Stimulated activated CD8-positive, alpha-beta memory T cell treated with anti-CD3 and anti-CD28 coated beads, Interleukin-7, amount 100 ng/mL, for 24 hours (primary cell): ENCODE data around the gene SDF2L1.
"Not testable (repeated sequence)": the region's sequence is repeated elsewhere in the genome, so short reads cannot be mapped to it uniquely, and the experiment has no call there.

Source experiments
- DNase-seq: peaks from one replicate; pipeline ENCODE4 v3.0.0-alpha.2; 2020; ENCODE audit warnings: low read depth

The SDF2L1 gene

DNA sequence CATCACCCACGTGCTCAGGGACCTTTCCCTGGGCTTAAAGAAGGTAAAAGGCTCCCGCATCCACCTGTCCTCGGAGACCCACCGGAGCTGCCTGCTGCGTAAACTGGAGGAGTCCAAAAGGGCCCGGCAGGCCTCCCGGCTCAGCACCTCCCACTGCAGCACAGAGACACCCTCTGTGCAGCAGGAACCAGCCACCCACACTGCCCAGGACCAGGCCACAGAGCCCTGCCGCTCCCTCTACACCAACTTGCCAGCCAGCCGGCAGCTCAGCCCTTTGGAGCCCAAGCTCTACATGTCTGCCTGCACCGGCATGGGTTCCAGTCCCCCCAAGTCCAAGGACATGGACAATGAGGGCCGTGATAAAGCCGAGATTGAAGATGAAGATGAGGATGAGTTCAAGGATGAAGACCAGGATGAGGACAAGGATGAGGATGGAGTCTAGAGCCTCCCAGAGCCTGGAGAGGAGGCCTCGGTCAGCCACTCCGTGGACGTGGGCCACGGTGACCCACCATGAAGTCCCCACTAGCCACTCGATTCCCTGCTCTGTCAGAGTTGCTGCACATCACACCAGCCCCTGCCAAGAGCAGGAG is 5.4 kb upstream of the SDF2L1 start:
- no peak for DNase-seq

DNA sequence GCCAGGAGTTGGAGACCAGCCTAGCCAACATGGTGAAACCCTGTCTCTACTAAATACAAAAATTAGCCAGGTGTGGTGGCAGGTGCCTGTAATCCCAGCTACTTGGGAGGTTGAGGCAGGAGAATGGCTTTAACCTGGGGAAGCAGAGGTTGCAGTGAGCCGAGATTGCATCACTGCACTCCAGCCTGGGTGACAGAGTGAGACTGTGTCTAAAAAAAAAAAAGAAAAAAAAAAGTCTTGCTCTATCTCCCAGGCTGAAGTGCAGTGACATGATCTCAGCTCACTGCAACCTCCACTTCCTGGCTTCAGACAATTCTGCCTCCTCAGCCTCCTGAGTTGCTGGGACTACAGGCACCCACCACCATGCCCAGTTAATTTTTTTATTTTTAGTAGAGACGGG is 4.7 kb upstream of the SDF2L1 start:
- DNase-seq = not testable (repeated sequence)

DNA sequence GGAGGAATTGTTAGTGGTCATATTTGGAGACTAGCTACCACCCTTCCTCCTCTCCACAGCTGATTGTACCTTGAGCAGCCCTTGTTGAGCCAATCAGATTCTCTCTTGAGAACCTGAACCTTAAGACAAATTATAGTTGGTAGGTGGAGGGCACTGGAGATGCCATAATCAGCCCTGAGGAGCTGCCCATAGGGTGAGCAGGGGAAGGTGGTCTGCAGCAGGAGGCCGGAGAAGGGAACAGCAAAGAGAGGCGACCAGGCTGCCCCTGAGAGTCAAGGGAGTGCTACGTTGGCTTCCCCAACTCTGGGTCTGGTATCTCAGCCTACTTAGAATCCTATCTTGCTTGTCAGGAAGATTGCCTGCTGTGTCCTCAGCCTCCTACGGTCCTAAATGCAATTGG is 2.7 kb upstream of the SDF2L1 start:
- no peak for DNase-seq

DNA sequence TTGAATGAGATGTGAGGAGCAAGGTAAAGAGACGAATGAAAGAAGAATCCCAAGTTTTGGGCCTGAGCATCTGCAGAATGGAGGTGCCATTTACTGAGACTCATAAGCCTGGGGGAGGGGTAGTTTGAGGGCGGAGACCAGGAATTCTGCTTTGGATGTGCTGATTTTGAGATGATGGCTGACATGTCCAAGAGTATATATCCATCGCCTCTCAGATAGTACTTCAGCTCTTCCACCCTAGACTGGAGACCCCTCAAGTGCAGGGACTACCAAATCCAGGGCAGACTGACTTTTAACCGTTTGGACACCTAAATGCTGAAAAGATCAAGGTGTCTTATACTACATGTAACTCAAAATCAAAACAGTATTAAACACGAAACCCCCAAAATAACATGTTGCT is 1.3 kb upstream of the SDF2L1 start:
- no peak for DNase-seq

- DNase-seq = no peak
These were observed 699 bp upstream of the SDF2L1 start for GRCh38 chr22:21641417-21641788.

DNA sequence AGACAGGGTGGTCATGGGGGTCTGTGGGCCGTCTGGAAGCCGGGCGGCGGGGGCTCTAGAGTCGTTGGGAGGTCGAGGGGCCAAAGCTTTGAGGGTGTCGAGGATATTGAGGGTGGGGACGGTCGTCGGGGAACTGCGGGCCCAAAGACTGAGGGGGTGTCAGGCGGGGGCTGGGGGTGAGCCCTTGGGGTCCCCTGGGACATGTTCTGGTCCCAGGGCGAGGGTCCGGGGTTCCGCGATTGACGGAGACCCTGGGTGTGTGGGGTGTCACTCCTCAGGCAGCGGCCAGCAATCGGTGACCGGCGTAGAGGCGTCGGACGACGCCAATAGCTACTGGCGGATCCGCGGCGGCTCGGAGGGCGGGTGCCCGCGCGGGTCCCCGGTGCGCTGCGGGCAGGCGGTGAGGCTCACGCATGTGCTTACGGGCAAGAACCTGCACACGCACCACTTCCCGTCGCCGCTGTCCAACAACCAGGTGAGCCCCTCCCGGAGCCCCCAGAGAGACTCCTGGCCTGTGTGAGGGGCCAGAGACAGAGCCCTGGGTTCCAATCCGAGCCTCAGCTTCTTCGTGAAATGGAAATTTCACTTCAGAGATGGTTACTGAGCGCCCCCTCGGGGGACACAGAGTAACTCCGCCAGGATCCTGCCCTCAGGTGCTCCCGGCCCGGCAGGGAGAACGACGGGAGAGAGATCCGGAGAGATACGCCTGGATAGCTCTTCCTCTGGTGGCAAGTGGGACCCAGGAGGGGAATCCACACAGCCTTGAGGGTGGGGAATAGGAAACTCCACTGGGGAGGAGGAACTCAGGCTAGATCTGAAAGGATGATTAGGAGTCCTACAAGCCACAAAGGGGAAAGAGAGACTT is 714 bp downstream of the SDF2L1 start:
- no peak for DNase-seq

DNA sequence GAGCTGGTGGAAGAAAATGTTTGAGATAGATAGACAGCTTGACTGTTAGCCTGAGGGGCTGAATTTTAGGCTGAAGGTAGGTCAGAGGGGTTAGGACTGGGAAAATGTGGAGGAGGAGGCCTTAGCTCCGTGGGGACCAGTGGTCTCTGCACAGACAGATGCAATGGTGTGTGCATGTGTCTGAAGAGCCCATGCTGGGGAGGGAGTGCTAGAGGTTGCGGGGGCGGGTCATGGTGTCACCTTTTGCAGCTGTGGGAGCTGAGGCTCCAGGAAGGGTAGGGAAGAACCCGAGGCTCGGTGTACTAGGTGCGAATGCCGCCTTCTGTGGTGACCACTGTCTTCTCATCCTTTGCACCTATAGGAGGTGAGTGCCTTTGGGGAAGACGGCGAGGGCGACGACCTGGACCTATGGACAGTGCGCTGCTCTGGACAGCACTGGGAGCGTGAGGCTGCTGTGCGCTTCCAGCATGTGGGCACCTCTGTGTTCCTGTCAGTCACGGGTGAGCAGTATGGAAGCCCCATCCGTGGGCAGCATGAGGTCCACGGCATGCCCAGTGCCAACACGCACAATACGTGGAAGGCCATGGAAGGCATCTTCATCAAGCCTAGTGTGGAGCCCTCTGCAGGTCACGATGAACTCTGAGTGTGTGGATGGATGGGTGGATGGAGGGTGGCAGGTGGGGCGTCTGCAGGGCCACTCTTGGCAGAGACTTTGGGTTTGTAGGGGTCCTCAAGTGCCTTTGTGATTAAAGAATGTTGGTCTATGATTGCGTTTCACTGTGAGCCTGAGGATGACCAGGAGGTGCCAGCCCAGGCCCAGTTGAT is 1.6 kb downstream of the SDF2L1 start:
- DNase-seq = no peak

DNA sequence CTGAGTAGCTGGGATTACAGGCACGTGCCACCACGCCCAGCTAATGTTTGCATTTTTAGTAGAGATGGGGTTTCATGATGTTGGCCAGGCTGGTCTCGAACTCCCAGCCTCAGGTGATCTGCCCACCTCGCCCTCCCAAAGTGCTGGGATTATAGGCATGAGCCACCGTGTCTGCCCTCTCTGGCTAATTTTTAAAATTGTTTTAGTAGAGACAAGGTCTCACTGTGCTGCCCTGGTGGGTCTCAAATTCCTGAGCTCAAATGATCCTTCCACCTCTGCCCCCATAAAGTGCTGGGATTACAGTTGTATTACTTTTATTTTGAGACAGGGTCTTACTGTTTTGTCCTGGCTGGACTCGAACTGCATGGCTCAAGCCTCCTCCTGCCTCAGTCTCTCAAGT is 3.4 kb downstream of the SDF2L1 start:
- DNase-seq = not testable (repeated sequence)

DNA sequence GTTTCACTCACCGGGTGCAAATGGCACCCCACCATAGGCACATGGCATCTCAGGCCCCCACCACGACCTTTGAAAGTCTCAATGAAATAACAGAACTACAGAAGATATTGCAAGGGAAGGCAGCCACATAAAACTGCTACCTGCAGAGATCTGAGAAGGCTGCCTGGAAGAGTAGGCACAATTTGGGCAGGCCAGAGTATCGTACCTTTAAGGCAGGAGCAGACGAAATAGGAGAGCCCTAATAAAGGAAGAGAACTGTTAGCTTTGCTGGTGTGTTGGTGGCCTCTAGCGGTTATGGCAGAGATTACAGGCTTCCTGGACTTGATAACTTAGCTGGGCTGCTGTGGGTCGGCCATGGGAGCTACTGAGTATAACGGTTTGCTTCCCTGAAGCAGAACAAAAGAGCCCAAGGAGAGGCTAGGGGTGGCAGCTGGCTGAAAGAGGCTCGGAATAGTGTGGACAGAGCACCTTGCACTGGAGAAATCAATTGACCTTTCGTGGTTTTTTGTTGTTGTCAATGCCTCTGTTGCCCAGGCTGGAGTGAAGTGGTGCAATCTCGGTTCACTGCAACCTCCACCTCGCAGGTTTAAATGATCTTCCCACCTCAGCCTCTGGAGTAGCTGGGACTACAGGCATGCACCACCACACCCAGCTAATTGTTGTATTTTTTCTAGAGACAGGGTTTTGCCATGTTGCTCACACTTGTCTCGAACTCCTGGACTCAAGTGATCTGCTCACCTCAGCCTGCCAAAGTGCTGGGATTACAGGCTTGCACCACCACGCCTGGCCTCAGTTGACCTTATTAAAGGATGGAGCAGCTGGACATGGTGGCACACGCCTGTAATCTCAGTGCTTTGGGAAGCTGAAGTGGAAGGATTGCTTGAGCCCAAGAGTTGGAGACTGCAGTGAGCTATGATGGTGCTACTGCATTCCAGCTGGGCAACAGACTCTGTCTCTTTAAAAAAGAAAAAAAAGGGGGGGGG is 4.8 kb downstream of the SDF2L1 start:
- DNase-seq = no peak

DNA sequence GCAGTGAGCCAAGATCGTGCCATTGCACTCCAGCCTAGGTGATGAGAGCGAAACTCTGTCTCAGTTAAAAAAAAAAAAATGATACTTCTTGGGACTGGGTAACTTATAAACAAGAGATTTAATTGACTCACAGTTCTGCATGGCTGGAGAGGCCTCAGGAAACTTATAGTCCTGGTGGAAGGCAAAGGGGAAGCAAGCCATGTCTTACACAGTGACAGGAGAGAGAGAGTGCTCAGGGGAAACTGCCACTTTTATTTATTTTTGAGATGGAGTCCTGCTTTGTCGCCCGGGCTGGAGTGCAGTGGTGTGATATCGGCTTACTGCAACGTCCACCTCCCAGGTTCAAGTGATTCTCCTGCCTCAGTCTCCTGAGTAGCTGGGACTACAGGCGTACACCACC is 8.2 kb downstream of the SDF2L1 start:
- no peak for DNase-seq

GRCh38 chr22:21650823-21651520 is 8.9 kb downstream of the SDF2L1 start:
- no peak for DNase-seq

DNA sequence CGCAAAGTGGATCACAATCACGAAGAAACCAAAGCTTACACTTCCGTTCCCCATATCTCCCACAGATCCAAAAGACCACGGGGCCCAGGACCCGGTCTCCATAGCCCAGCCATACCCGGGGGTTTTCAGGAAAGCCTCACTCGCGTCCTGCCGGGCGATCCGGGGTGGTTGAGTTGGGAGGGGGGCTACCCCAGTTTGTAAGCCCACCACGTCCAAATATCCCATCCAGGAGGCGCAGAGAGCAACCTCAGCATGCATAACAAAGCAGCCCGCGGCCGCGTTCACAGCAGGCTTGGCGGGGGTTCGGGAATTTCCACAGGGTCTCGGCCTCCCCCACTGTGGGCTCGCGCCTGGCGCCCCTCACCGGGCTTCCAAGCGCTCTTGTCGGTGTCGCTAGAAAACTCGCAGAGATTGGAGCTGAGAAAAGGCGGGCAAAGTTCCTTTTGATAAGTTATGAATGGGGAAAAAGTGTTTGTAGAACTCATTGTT is 9.5 kb downstream of the SDF2L1 start:
- no peak for DNase-seq

DNA sequence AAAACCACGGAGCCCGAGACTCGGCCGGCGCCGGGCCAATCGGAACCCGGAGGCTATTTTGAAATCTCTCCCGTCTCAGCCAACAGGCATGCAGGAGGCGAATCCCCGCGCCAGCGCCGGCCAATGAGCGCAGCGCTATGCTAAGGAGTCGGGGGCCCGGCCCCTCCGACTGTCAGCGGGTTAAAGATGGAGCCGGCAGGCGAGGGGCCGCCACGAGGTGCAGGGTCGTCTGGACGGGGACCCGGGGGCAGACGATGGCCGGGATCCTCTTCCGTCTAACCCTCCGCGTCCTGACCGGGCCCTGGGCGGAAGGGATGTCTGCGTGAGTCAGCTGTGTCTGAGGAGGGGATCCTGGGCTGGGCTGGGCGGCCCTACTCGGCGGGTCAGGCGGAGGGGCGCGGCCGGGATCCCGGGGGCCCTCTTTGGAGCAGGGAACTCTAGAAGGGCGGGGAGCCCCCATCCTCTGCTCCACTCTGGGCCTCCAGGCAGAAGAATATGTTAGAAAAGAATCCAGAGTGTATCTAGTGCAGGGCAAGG is 10.0 kb downstream of the SDF2L1 start:
- peak; percentile 76 for DNase-seq

DNA sequence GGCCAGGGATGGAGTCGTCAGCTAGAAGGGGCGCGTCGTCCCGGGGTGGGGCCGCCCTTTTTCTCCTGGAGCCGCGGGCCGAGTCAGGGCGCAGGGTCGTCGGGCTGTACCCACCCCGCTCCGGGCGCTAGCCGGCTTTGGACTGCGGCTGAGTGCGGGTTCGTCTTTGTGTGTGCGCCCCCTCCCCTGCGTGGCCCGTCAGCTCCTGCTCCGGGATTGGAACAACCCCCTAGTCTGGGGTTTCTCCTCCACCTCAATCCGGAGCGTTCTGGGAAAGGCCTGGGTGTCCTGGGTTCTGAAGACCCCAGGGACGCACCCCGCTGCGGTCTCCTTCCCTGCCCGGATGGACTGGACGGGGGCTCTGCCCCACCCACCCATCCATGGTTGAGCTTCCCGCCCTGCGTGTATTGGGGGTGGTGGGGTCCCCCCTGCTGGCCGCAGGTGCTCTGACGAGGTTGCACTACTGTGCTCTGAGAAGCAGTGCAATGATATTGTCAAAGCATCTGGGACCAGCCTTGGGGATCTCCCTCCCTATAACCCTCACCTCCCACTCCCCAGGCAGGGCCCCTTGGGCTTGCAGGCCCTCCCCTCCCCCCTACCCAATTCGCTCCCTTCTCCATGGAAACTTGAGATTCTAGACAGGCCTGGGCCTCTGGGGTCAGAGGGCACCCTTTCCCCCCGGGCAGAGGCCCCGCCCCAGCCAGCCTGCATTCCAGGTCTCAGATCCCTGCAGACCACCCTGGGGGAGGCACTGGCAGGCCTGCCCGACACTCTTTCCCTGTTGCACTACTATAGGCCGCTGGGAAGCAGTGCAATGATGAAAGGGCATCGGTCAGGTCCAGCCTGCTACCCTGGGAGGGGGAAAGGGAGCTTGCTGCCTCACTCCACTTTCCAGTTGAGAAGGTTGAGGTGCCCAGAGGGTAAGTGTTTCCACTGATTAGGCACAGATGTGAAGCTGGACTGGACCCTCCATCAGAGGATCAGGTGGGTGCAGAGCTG is 10.7 kb downstream of the SDF2L1 start:
- no peak for DNase-seq

DNA sequence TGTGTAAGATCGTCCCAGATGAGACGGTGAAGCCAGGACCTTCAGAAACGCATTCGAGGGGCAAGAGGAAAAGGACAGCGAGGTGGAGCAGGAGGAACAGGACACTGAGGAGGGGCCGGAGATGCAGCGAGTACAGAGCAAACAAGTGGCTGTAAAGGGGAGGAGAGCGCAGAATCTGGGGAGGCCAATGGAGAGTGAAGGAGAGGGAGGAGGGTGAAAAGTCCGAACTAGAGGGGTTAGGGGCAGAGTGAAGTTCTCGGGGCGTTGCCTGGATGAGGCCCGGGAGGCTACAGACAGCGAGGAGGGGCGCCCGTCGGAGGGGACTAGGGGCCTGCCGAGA is 14.9 kb downstream of the SDF2L1 start:
- DNase-seq = no peak

DNA sequence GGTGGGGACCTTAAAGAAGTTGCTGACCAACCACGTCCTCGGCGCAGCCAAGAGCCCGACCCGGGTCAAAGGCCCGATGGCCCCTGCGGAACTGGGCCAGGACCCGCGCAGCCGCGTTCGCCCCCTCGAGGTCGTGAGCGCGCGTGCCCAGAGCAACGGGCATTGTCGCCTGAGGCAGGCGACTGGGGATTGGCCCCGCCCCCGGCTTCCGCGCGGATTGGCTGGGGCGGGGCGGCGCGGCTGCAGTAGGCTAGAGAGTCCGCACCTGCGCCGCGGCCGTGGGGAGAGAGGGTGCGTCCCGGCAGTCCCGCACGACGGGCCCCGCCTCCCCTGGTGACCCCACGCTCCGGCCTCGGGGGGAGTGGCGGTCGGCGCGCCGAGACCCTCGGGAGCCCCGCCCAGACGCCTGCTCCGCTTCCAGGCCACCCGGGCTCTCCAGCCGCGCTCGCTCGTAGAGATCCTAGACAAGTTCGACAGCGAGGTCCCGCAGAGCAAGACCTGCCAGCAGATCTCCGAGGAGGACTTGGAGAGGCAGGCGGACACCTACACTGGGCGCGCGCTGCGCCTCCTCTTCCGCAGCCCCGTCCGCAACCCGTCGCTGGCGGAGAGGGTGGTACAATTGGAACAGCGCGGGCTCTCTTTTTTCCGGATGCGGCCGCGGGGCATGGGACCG is 15.4 kb downstream of the SDF2L1 start:
- DNase-seq = peak; percentile 56

- DNase-seq = no peak
These were observed 17.9 kb downstream of the SDF2L1 start for GRCh38 chr22:21659864-21660525.

- DNase-seq = no peak
These were observed 18.8 kb downstream of the SDF2L1 start for GRCh38 chr22:21660904-21661303.
